Sigmoid colon (tissue), 4 donors: ENCODE measurements around the gene SF1.
A peak's percentile ranks its signal among the peaks of the same experiment; 100 is the strongest.

Source experiments
- POLR2AphosphoS5 ChIP-seq, 4 donors: sonication (generic); formaldehyde crosslinking; IDR thresholded peaks; one replicate each; pipeline ENCODE4 v1.6.1; 2017; ENCODE audit warnings: antibody characterized with exemption in 4 of 4
- TF ChIP-seq, protein P1 (sequence below), 4 experiments: fragments of 450-650 bp in 3 of 4; fragments of 200-600 bp in 1 of 4; IDR thresholded peaks; one replicate each; pipeline ENCODE4 v1.5.1; 2016 to 2019; ENCODE audit warnings: antibody characterized with exemption in 4 of 4, mild to moderate bottlenecking in 3 of 4, moderate library complexity in 2 of 4

DNA sequence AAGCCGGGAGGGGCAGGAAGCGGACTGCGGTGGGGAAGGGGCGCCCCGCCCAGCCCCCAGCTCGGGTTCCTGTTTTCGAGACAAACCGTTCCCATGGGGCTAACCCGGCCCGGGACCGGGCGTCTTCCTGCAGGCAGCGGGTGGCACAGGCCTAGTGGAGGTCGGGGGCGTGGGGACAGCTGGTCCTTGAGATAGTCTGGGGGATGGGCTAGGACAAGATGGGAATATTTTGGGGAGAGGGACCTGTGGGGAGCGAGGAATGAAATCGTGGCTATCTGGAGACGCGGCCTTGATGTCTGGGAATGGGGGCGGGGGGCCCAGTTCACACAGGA lies 33.2 kb downstream of the SF1 start:
- TF ChIP-seq POLR2AphosphoS5 (IDR thresholded peaks at IDR 0.05) = peak in 2 of 4 donors; percentile 20 to 41
- TF ChIP-seq, protein P1, sequence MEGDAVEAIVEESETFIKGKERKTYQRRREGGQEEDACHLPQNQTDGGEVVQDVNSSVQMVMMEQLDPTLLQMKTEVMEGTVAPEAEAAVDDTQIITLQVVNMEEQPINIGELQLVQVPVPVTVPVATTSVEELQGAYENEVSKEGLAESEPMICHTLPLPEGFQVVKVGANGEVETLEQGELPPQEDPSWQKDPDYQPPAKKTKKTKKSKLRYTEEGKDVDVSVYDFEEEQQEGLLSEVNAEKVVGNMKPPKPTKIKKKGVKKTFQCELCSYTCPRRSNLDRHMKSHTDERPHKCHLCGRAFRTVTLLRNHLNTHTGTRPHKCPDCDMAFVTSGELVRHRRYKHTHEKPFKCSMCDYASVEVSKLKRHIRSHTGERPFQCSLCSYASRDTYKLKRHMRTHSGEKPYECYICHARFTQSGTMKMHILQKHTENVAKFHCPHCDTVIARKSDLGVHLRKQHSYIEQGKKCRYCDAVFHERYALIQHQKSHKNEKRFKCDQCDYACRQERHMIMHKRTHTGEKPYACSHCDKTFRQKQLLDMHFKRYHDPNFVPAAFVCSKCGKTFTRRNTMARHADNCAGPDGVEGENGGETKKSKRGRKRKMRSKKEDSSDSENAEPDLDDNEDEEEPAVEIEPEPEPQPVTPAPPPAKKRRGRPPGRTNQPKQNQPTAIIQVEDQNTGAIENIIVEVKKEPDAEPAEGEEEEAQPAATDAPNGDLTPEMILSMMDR (IDR thresholded peaks at IDR 0.05) = no peak
